Astrocyte (in vitro differentiated cells and primary cell): ENCODE data around the gene TRANK1. TPM values are rescaled to one million over a fixed set of nuclear protein-coding genes. Genes with fewer than 3 reads are reported as not detected.

ENCODE experiments used
- DNase-seq: peaks from one replicate; pipeline ENCODE4 v3.0.0-alpha.2; 2010; ENCODE audit warnings: low read depth
- FAIRE-seq: peaks from 2 replicates; lab custom pipeline; 2011; peaks lifted over from hg19 to GRCh38; lab: Jason Lieb, UNC
- H2AFZ ChIP-seq: 2 replicates; pipeline ENCODE4 v1.6.0; 2012; ENCODE audit warnings: low read depth, low read length, inconsistent platforms
- H3K27ac ChIP-seq: 2 replicates; pipeline ENCODE4 v1.5.1; 2011; ENCODE audit warnings: low read depth, low read length, inconsistent platforms
- H3K27me3 ChIP-seq: 2 replicates; pipeline ENCODE4 v1.6.0; 2011; ENCODE audit warnings: low read length, inconsistent platforms; ENCODE audit not compliant: insufficient read depth
- H3K36me3 ChIP-seq: 2 replicates; pipeline ENCODE4 v1.5.1; 2011; ENCODE audit warnings: low read length, inconsistent platforms; ENCODE audit not compliant: insufficient read depth
- H3K4me1 ChIP-seq: 2 replicates; pipeline ENCODE4 v1.5.1; 2011; ENCODE audit warnings: low read length, inconsistent platforms; ENCODE audit not compliant: insufficient read depth
- H3K4me2 ChIP-seq: 2 replicates; pipeline ENCODE4 v1.6.0; 2012; ENCODE audit warnings: low read length, inconsistent platforms
- H3K4me3 ChIP-seq: 2 replicates; pipeline ENCODE4 v1.5.1; 2011; ENCODE audit warnings: low read depth, mild to moderate bottlenecking, low read length, inconsistent platforms; ENCODE audit not compliant: insufficient read depth
- H3K79me2 ChIP-seq: 2 replicates; pipeline ENCODE4 v1.6.0; 2012; ENCODE audit warnings: mild to moderate bottlenecking, low read length, inconsistent platforms; ENCODE audit not compliant: insufficient read depth
- H3K9ac ChIP-seq: 2 replicates; pipeline ENCODE4 v1.6.0; 2012; ENCODE audit warnings: mild to moderate bottlenecking, low read length, inconsistent platforms
- H3K9me3 ChIP-seq: 2 replicates; pipeline ENCODE4 v1.5.1; 2012; ENCODE audit warnings: low read depth, mild to moderate bottlenecking, low read length, inconsistent platforms; ENCODE audit not compliant: insufficient read depth
- H4K20me1 ChIP-seq: 2 replicates; pipeline ENCODE4 v1.6.0; 2012; ENCODE audit warnings: low read length, inconsistent platforms; ENCODE audit not compliant: insufficient read depth
- H3K27ac Mint-ChIP-seq: one replicate; pipeline ENCODE4 v1.8.0; 2021; ENCODE audit warnings: mild to moderate bottlenecking, mixed read lengths; ENCODE audit not compliant: unreplicated experiment
- H3K27me3 Mint-ChIP-seq: one replicate; pipeline ENCODE4 v1.8.0; 2021; ENCODE audit warnings: low read depth, mixed read lengths; ENCODE audit not compliant: unreplicated experiment
- H3K36me3 Mint-ChIP-seq: one replicate; pipeline ENCODE4 v1.8.0; 2021; ENCODE audit warnings: low read depth, mixed read lengths; ENCODE audit not compliant: unreplicated experiment
- H3K4me1 Mint-ChIP-seq: one replicate; pipeline ENCODE4 v1.8.0; 2021; ENCODE audit warnings: low read depth, mixed read lengths; ENCODE audit not compliant: unreplicated experiment
- H3K4me3 Mint-ChIP-seq: one replicate; pipeline ENCODE4 v1.8.0; 2021; ENCODE audit warnings: mild to moderate bottlenecking, moderate library complexity, mixed read lengths; ENCODE audit not compliant: unreplicated experiment
- H3K9me3 Mint-ChIP-seq: one replicate; pipeline ENCODE4 v1.8.0; 2021; ENCODE audit warnings: mild to moderate bottlenecking, mixed read lengths; ENCODE audit not compliant: unreplicated experiment
- CTCF ChIP-seq: IDR thresholded peaks from 2 replicates; pipeline ENCODE4 v1.5.1; 2011; ENCODE audit warnings: low read depth, mild to moderate bottlenecking, inconsistent platforms, low read length, moderate library complexity; ENCODE audit not compliant: insufficient read depth
- EZH2 ChIP-seq: IDR thresholded peaks from 2 replicates; pipeline ENCODE4 v1.6.1; 2012; ENCODE audit warnings: mild to moderate bottlenecking, low read length, inconsistent platforms; ENCODE audit not compliant: insufficient read depth
- total RNA-seq: library from RNA; stranded (reverse); gene quantifications from 2 replicates; pipeline ENCODE4 v1.2.1, GENCODE V29; 2021

Gene TRANK1
- total RNA-seq, 1 donor from 2014 or later, result 5.6 TPM

DNA sequence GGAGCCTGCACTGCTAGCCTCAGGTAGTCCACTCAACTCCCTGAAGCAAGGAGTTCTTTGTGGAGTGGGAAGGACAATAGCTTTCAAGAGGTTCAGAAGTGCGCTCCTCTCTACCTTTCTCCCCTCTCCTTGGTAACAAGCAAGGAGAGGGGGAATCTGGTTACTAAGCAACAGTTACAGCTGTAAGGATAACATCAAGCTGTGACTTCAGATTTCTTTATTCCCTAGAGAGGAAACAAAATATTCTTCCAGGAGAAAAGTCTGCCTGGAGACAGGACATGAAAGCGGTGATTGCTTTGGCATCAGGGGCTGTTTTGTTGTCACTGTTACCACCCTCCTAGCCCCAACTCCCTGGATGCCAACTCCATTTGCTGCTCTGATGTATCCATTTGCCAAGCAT is 70.4 kb downstream of the TRANK1 start:
- Mint-ChIP-seq H3K27me3 (no peaks in the 10 kb centered on the region), H3K9me3 (no peaks in the 10 kb centered on the region), H3K4me1 (no peaks in the 10 kb centered on the region), H3K36me3 (no peaks in the 10 kb centered on the region), H3K27ac (no peak overlapping the region), H3K4me3 (no peak overlapping the region)
- no peak for FAIRE-seq
- TF ChIP-seq EZH2, result no peak
- no peak for TF ChIP-seq CTCF
- no peaks in the 10 kb centered on the region for H3K27me3 ChIP-seq
- H3K4me1 ChIP-seq, result no peaks in the 10 kb centered on the region
- H4K20me1 ChIP-seq, result no peaks in the 10 kb centered on the region
- H3K9ac ChIP-seq, result no peak overlapping the region
- no peak overlapping the region for H3K27ac ChIP-seq
- H3K9me3 ChIP-seq, result no peaks in the 10 kb centered on the region
- DNase-seq, result no peak
- no peaks in the 10 kb centered on the region for H3K79me2 ChIP-seq
- no peaks in the 10 kb centered on the region for H3K36me3 ChIP-seq
- no peak overlapping the region for H3K4me2 ChIP-seq
- H2AFZ ChIP-seq, result no peak overlapping the region
- H3K4me3 ChIP-seq, result no peak overlapping the region

- Histone ChIP-seq H4K20me1 (no peaks in the 10 kb centered on the region), H3K79me2 (no peaks in the 10 kb centered on the region), H3K27me3 (no peaks in the 10 kb centered on the region), H3K9me3 (no peaks in the 10 kb centered on the region), H2AFZ (no peak overlapping the region), H3K4me3 (no peak overlapping the region), H3K4me1 (no peaks in the 10 kb centered on the region), H3K27ac (no peak overlapping the region), H3K9ac (no peak overlapping the region), H3K4me2 (no peak overlapping the region), H3K36me3 (no peaks in the 10 kb centered on the region)
- no peaks in the 10 kb centered on the region for H3K9me3 Mint-ChIP-seq
- DNase-seq (no peak), FAIRE-seq (no peak)
- no peaks in the 10 kb centered on the region for H3K27me3 Mint-ChIP-seq
- H3K4me1 Mint-ChIP-seq, result peaks cover 2% of the 10 kb centered on the region
- H3K27ac Mint-ChIP-seq, result no peak overlapping the region
- no peaks in the 10 kb centered on the region for H3K36me3 Mint-ChIP-seq
- TF ChIP-seq EZH2 (no peak), CTCF (no peak)
- no peak overlapping the region for H3K4me3 Mint-ChIP-seq
Measured at GRCh38 chr3:36871379-36872126, 73.3 kb downstream of the TRANK1 start.
